ENCODE measurements around the gene KCTD17. TPM values are rescaled to one million over a fixed set of nuclear protein-coding genes. Genes with fewer than 3 reads are reported as not detected.

Gene KCTD17
- total RNA-seq, 4 donors from 2014 or later = 17.9 to 35.8 (median 28.7) TPM

GRCh38 chr22:37075822-37076433 lies 24.4 kb downstream of the KCTD17 start:
- no peaks in the 10 kb centered on the region for H3K9me3 ChIP-seq
- H3K27me3 ChIP-seq = peaks cover 0 to 74% (median 0%) of the 10 kb centered on the region in 4 donors
- H3K4me1 ChIP-seq = no peaks in the 10 kb centered on the region
- TF ChIP-seq POLR2AphosphoS5 (IDR thresholded peaks at IDR 0.05) = no peak
- no peak for TF ChIP-seq EP300 (IDR thresholded peaks at IDR 0.05)
- TF ChIP-seq CTCF (IDR thresholded peaks at IDR 0.05) = no peak
- TF ChIP-seq POLR2A (IDR thresholded peaks at IDR 0.05; ENCODE audit: low read depth) = no peak
- no peak overlapping the region for H3K4me3 ChIP-seq
- 78% methylated on average over 8 of the region's 9 CpGs for WGBS
- no peak for DNase-seq (ENCODE audit: extremely low spot score)
- intact Hi-C loops (cut with DNase I) = loop anchor here (10.0 kb wide), 1 partner anchor 129 kb away; no protein-coding TSS in a partner anchor
- H3K36me3 ChIP-seq = no peaks in the 10 kb centered on the region
- no peak overlapping the region for H3K27ac ChIP-seq (replicated peaks in 1 of 4)

- Histone ChIP-seq H3K9me3 (no peaks in the 10 kb centered on the region), H3K4me3 (no peak overlapping the region), H3K4me1 (no peaks in the 10 kb centered on the region), H3K27ac (replicated peaks in 1 of 4) (no peak overlapping the region), H3K27me3 (peaks cover 0 to 68% (median 0%) of the 10 kb centered on the region in 4 donors), H3K36me3 (no peaks in the 10 kb centered on the region)
- no peak for TF ChIP-seq POLR2AphosphoS5 (IDR thresholded peaks at IDR 0.05)
- TF ChIP-seq POLR2A (IDR thresholded peaks at IDR 0.05; ENCODE audit: low read depth) = no peak
- peak; percentile 62 to 92 (median 71) for TF ChIP-seq CTCF (IDR thresholded peaks at IDR 0.05)
- DNase-seq (ENCODE audit: extremely low spot score) = no peak
- 27% methylated on average over 15 of the region's 15 CpGs for WGBS
- intact Hi-C loops (cut with DNase I) = loop anchor here (10.0 kb wide), 1 partner anchor 127 kb away; no protein-coding TSS in a partner anchor
Observed at GRCh38 chr22:37077802-37078448, 26.4 kb downstream of the KCTD17 start.

- TF ChIP-seq CTCF (IDR thresholded peaks at IDR 0.05) (no peak), EP300 (IDR thresholded peaks at IDR 0.05) (no peak), POLR2AphosphoS5 (IDR thresholded peaks at IDR 0.05) (no peak), POLR2A (IDR thresholded peaks at IDR 0.05; ENCODE audit: low read depth) (no peak)
- WGBS = 44% methylated on average over 5 of the region's 5 CpGs
- Histone ChIP-seq H3K36me3 (no peaks in the 10 kb centered on the region), H3K27ac (replicated peaks in 1 of 4) (no peak overlapping the region), H3K27me3 (peaks cover 0 to 57% (median 0%) of the 10 kb centered on the region in 4 donors), H3K9me3 (no peaks in the 10 kb centered on the region), H3K4me3 (no peak overlapping the region), H3K4me1 (no peaks in the 10 kb centered on the region)
- intact Hi-C loops (cut with DNase I) = loop anchor here (10.0 kb wide), 1 partner anchor 126 kb away; no protein-coding TSS in a partner anchor
- no peak for DNase-seq (ENCODE audit: extremely low spot score)
Observed at GRCh38 chr22:37079158-37079557, 27.6 kb downstream of the KCTD17 start.

- H3K27me3 ChIP-seq = peaks cover 0 to 57% (median 0%) of the 10 kb centered on the region in 4 donors
- no peaks in the 10 kb centered on the region for H3K4me1 ChIP-seq
- no peaks in the 10 kb centered on the region for H3K9me3 ChIP-seq
- WGBS = 53% methylated on average over 6 of the region's 15 CpGs
- H3K36me3 ChIP-seq = no peaks in the 10 kb centered on the region
- intact Hi-C loops (cut with DNase I) = loop anchor here (10.0 kb wide), 1 partner anchor 125 kb away; no protein-coding TSS in a partner anchor
- no peak overlapping the region for H3K27ac ChIP-seq (replicated peaks in 1 of 4)
- no peak overlapping the region for H3K4me3 ChIP-seq
- TF ChIP-seq EP300 (IDR thresholded peaks at IDR 0.05) (no peak), POLR2A (IDR thresholded peaks at IDR 0.05; ENCODE audit: low read depth) (no peak), CTCF (IDR thresholded peaks at IDR 0.05) (no peak), POLR2AphosphoS5 (IDR thresholded peaks at IDR 0.05) (no peak)
- no peak for DNase-seq (ENCODE audit: extremely low spot score)
Observed at GRCh38 chr22:37079668-37080171, 28.2 kb downstream of the KCTD17 start.

Data from esophagus muscularis mucosa (tissue), 4 donors.